Fibroblast of skin of abdomen (primary cell): ENCODE data around the gene NEO1.

Experiments
- DNase-seq: peaks from one replicate; pipeline ENCODE4 v3.0.0-alpha.2; 2013

NEO1 gene

GRCh38 chr15:73331991-73332925 lies 280.0 kb downstream of the NEO1 start:
- DNase-seq, result no peak

- no peak for DNase-seq
These were observed 280.7 kb downstream of the NEO1 start for GRCh38 chr15:73333001-73333400.

- DNase-seq, result no peak
These were observed 281.8 kb downstream of the NEO1 start for GRCh38 chr15:73334086-73334485.

GRCh38 chr15:73335026-73335425 lies 282.8 kb downstream of the NEO1 start:
- DNase-seq, result no peak

- no peak for DNase-seq
These were observed 283.2 kb downstream of the NEO1 start for GRCh38 chr15:73335471-73335870.

- DNase-seq, result no peak
These were observed 284.5 kb downstream of the NEO1 start for GRCh38 chr15:73336756-73337155.

- DNase-seq, result no peak
These were observed 284.9 kb downstream of the NEO1 start for GRCh38 chr15:73337187-73337586.

GRCh38 chr15:73338058-73338457 lies 285.8 kb downstream of the NEO1 start:
- DNase-seq, result no peak

- DNase-seq, result no peak
These were observed 286.5 kb downstream of the NEO1 start for GRCh38 chr15:73338606-73339374.

GRCh38 chr15:73340502-73341192 lies 288.4 kb downstream of the NEO1 start:
- DNase-seq, result no peak

GRCh38 chr15:73341886-73342600 lies 289.8 kb downstream of the NEO1 start:
- no peak for DNase-seq

GRCh38 chr15:73344056-73344455 lies 291.8 kb downstream of the NEO1 start:
- DNase-seq, result peak; percentile 18

- DNase-seq, result no peak
These were observed 293.4 kb downstream of the NEO1 start for GRCh38 chr15:73345658-73346057.

GRCh38 chr15:73346735-73347312 lies 294.6 kb downstream of the NEO1 start:
- peak; percentile 28 for DNase-seq

GRCh38 chr15:73349191-73349590 lies 296.9 kb downstream of the NEO1 start:
- no peak for DNase-seq

GRCh38 chr15:73352082-73352481 lies 299.8 kb downstream of the NEO1 start:
- no peak for DNase-seq

- no peak for DNase-seq
These were observed 301.5 kb downstream of the NEO1 start for GRCh38 chr15:73353734-73354133.

- DNase-seq, result no peak
These were observed 302.0 kb downstream of the NEO1 start for GRCh38 chr15:73354241-73354640.
